ENCODE data around the gene STRBP. TPM values are rescaled to one million over a fixed set of nuclear protein-coding genes. Genes with fewer than 3 reads are reported as not detected.
"Not testable (repeated sequence)": the region's sequence is repeated elsewhere in the genome, so short reads cannot be mapped to it uniquely, and the experiment has no call there.

The STRBP gene
- total RNA-seq, 2 donors from 2014 or later, result 25.5 to 28.7 TPM

- DNase-seq, result no peak
- H3K4me1 Mint-ChIP-seq (ENCODE audit: low read depth), result peaks cover 24% of the 10 kb centered on the region
- ATAC-seq (replicated peaks in 1 of 2), result no peak
Observed at GRCh38 chr9:123255718-123256117, 12.7 kb downstream of the STRBP start.

GRCh38 chr9:123253204-123253603 is 15.2 kb downstream of the STRBP start:
- ATAC-seq (replicated peaks in 1 of 2), result no peak
- no peak overlapping the region for H3K4me3 Mint-ChIP-seq
- DNase-seq, result no peak
- no peaks in the 10 kb centered on the region for H3K27me3 Mint-ChIP-seq (ENCODE audit: low read depth)
- no peak overlapping the region for H3K27ac Mint-ChIP-seq
- H3K4me1 Mint-ChIP-seq (ENCODE audit: low read depth), result peaks cover 28% of the 10 kb centered on the region
- H3K36me3 Mint-ChIP-seq (ENCODE audit: insufficient read depth in 2 of 2), result no peaks in the 10 kb centered on the region
- no peaks in the 10 kb centered on the region for H3K9me3 Mint-ChIP-seq

More at GRCh38 chr9:123255718-123256117, 12.7 kb downstream of the STRBP start:
- no peaks in the 10 kb centered on the region for H3K36me3 Mint-ChIP-seq (ENCODE audit: insufficient read depth in 2 of 2)
- H3K27me3 Mint-ChIP-seq (ENCODE audit: low read depth), result no peaks in the 10 kb centered on the region
- no peak overlapping the region for H3K27ac Mint-ChIP-seq
- H3K4me3 Mint-ChIP-seq, result no peak overlapping the region
- H3K9me3 Mint-ChIP-seq, result no peaks in the 10 kb centered on the region

- H3K4me3 Mint-ChIP-seq, result no peak overlapping the region
- peaks cover 43% of the 10 kb centered on the region for H3K4me1 Mint-ChIP-seq (ENCODE audit: low read depth)
- DNase-seq (no peak), ATAC-seq (replicated peaks in 1 of 2) (no peak)
- no peaks in the 10 kb centered on the region for H3K27me3 Mint-ChIP-seq (ENCODE audit: low read depth)
- no peaks in the 10 kb centered on the region for H3K36me3 Mint-ChIP-seq (ENCODE audit: insufficient read depth in 2 of 2)
- no peak overlapping the region for H3K27ac Mint-ChIP-seq
- no peaks in the 10 kb centered on the region for H3K9me3 Mint-ChIP-seq
Observed at GRCh38 chr9:123251741-123252140, 16.6 kb downstream of the STRBP start.

DNA sequence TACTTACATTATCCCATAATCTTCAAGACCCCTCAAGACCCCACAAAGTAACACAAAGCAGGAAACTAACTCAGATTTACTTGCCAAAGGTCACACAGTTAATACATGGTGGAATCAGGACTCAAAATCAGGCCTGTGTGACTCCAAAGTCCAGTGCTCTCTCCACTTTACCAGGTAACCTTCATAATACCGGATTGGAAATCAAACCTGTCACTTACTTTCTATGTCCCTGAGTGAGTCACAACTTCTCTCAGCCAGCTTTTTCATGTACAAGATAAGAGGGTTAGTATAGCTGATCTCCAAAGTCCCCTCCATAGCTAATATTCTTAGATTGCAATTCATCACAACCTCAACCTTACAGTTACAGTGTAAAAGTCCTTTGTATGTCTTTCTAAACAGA is 17.1 kb downstream of the STRBP start:
- H3K27ac Mint-ChIP-seq, result no peak overlapping the region
- no peaks in the 10 kb centered on the region for H3K9me3 Mint-ChIP-seq
- peaks cover 47% of the 10 kb centered on the region for H3K4me1 Mint-ChIP-seq (ENCODE audit: low read depth)
- no peaks in the 10 kb centered on the region for H3K27me3 Mint-ChIP-seq (ENCODE audit: low read depth)
- ATAC-seq (replicated peaks in 1 of 2) (no peak), DNase-seq (no peak)
- no peaks in the 10 kb centered on the region for H3K36me3 Mint-ChIP-seq (ENCODE audit: insufficient read depth in 2 of 2)
- no peak overlapping the region for H3K4me3 Mint-ChIP-seq

DNA sequence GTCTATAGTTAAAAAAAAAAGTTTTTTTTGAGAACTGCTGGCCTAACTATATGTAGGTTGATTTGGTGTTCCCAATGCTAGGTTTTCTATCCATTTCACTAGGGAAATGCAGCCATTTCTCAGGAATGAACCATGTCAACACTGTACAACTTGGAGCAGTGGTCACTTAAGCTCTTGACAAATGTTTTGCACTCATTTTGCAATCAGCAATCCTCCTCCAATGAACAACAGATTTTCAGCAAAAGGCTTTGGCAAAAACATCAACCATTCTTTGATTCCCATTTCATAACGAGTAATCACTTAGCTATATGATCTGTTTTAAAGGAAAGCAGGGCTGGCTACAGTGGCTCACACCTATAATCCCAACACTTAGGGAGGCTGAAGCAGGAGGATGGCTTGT is 17.9 kb downstream of the STRBP start:
- Mint-ChIP-seq H3K27me3 (ENCODE audit: low read depth) (no peaks in the 10 kb centered on the region), H3K4me1 (ENCODE audit: low read depth) (peaks cover 55% of the 10 kb centered on the region), H3K9me3 (no peaks in the 10 kb centered on the region), H3K4me3 (no peak overlapping the region), H3K36me3 (ENCODE audit: insufficient read depth in 2 of 2) (no peaks in the 10 kb centered on the region), H3K27ac (no peak overlapping the region)
- DNase-seq, result no peak
- ATAC-seq (replicated peaks in 1 of 2), result no peak

- not testable (repeated sequence) for DNase-seq; H3K9me3 Mint-ChIP-seq; H3K36me3 Mint-ChIP-seq (ENCODE audit: insufficient read depth in 2 of 2); H3K4me3 Mint-ChIP-seq; ATAC-seq (replicated peaks in 1 of 2); H3K27ac Mint-ChIP-seq; H3K27me3 Mint-ChIP-seq (ENCODE audit: low read depth)
- H3K4me1 Mint-ChIP-seq (ENCODE audit: low read depth), result peaks cover 59% of the 10 kb centered on the region
Observed at GRCh38 chr9:123249162-123249561, 19.2 kb downstream of the STRBP start.

DNA sequence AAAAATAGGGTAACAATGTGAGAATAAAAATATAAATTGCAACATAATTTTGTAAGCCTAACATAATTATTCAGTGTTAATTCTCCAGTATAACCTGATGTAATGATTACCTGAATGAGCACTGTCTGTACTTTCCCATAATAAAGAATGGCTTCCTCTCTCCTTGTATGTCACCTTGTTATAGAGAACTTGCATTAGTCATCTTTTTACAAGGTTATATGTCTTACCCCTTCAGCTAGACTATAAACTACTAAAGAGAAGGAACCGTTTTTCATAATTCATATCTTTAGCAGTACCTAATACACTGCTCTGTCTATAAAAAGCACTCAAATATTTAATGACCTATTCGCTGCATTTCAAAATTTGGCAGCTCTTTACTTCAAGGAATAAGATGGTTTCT is 19.8 kb downstream of the STRBP start:
- Mint-ChIP-seq H3K4me3 (no peak overlapping the region), H3K27ac (no peak overlapping the region), H3K27me3 (ENCODE audit: low read depth) (no peaks in the 10 kb centered on the region), H3K9me3 (no peaks in the 10 kb centered on the region), H3K36me3 (ENCODE audit: insufficient read depth in 2 of 2) (no peaks in the 10 kb centered on the region), H3K4me1 (ENCODE audit: low read depth) (peaks cover 56% of the 10 kb centered on the region)
- DNase-seq (no peak), ATAC-seq (replicated peaks in 1 of 2) (peak; percentile 58 to 60)

GRCh38 chr9:123246534-123246933 is 21.9 kb downstream of the STRBP start:
- ATAC-seq (replicated peaks in 1 of 2), result no peak
- Mint-ChIP-seq H3K4me1 (ENCODE audit: low read depth) (peaks cover 49% of the 10 kb centered on the region), H3K9me3 (no peaks in the 10 kb centered on the region)

DNA sequence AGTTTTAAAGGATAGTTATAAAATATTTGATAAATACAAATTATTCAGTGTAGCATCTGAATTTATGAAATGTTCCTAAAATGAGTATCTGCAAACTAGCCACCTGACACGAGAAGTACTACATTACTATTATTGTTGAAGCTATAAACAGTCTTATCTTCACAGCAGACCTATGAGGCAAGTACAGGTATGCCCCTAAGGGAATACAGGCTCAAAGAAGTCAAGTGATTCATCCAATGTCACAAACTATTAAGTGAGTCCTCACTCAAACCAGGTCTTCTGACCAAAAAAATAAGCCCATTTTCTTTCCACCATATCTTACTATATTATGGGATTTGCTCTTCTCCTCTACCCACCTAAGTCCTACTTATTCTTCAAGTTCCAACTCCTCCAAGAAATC is 28.7 kb downstream of the STRBP start:
- Mint-ChIP-seq H3K4me1 (ENCODE audit: low read depth) (peaks cover 17% of the 10 kb centered on the region), H3K9me3 (no peaks in the 10 kb centered on the region), H3K4me3 (no peak overlapping the region), H3K36me3 (ENCODE audit: insufficient read depth in 2 of 2) (no peaks in the 10 kb centered on the region), H3K27me3 (ENCODE audit: low read depth) (no peaks in the 10 kb centered on the region), H3K27ac (no peak overlapping the region)
- DNase-seq (no peak), ATAC-seq (replicated peaks in 1 of 2) (no peak)

More at GRCh38 chr9:123246534-123246933, 21.9 kb downstream of the STRBP start:
- Mint-ChIP-seq H3K4me3 (no peak overlapping the region), H3K36me3 (ENCODE audit: insufficient read depth in 2 of 2) (no peaks in the 10 kb centered on the region), H3K27me3 (ENCODE audit: low read depth) (no peaks in the 10 kb centered on the region), H3K27ac (no peak overlapping the region)
- DNase-seq, result no peak

- H3K4me1 Mint-ChIP-seq (ENCODE audit: low read depth), result peaks cover 22% of the 10 kb centered on the region
- H3K27me3 Mint-ChIP-seq (ENCODE audit: low read depth), result no peaks in the 10 kb centered on the region
- no peaks in the 10 kb centered on the region for H3K36me3 Mint-ChIP-seq (ENCODE audit: insufficient read depth in 2 of 2)
- H3K9me3 Mint-ChIP-seq, result no peaks in the 10 kb centered on the region
- H3K4me3 Mint-ChIP-seq, result no peak overlapping the region
- no peak for DNase-seq
- no peak overlapping the region for H3K27ac Mint-ChIP-seq
- no peak for ATAC-seq (replicated peaks in 1 of 2)
Observed at GRCh38 chr9:123238365-123238764, 30.0 kb downstream of the STRBP start.

- H3K27ac Mint-ChIP-seq, result no peak overlapping the region
- H3K27me3 Mint-ChIP-seq (ENCODE audit: low read depth), result no peaks in the 10 kb centered on the region
- peaks cover 22% of the 10 kb centered on the region for H3K4me1 Mint-ChIP-seq (ENCODE audit: low read depth)
- no peaks in the 10 kb centered on the region for H3K9me3 Mint-ChIP-seq
- DNase-seq (no peak), ATAC-seq (replicated peaks in 1 of 2) (no peak)
- no peak overlapping the region for H3K4me3 Mint-ChIP-seq
- H3K36me3 Mint-ChIP-seq (ENCODE audit: insufficient read depth in 2 of 2), result no peaks in the 10 kb centered on the region
Observed at GRCh38 chr9:123237220-123237619, 31.2 kb downstream of the STRBP start.

- peaks cover 22% of the 10 kb centered on the region for H3K4me1 Mint-ChIP-seq (ENCODE audit: low read depth)
- H3K4me3 Mint-ChIP-seq, result no peak overlapping the region
- no peak overlapping the region for H3K27ac Mint-ChIP-seq
- H3K9me3 Mint-ChIP-seq, result no peaks in the 10 kb centered on the region
- ATAC-seq (replicated peaks in 1 of 2) (no peak), DNase-seq (no peak)
- no peaks in the 10 kb centered on the region for H3K36me3 Mint-ChIP-seq (ENCODE audit: insufficient read depth in 2 of 2)
- H3K27me3 Mint-ChIP-seq (ENCODE audit: low read depth), result no peaks in the 10 kb centered on the region
Observed at GRCh38 chr9:123235448-123235847, 32.9 kb downstream of the STRBP start.

GRCh38 chr9:123234853-123235252 is 33.5 kb downstream of the STRBP start:
- no peak overlapping the region for H3K4me3 Mint-ChIP-seq
- ATAC-seq (replicated peaks in 1 of 2) (no peak), DNase-seq (no peak)
- H3K36me3 Mint-ChIP-seq (ENCODE audit: insufficient read depth in 2 of 2), result no peaks in the 10 kb centered on the region
- H3K27me3 Mint-ChIP-seq (ENCODE audit: low read depth), result no peaks in the 10 kb centered on the region
- H3K27ac Mint-ChIP-seq, result no peak overlapping the region
- peaks cover 22% of the 10 kb centered on the region for H3K4me1 Mint-ChIP-seq (ENCODE audit: low read depth)
- H3K9me3 Mint-ChIP-seq, result no peaks in the 10 kb centered on the region

GRCh38 chr9:123232332-123232731 is 36.1 kb downstream of the STRBP start:
- DNase-seq (no peak), ATAC-seq (replicated peaks in 1 of 2) (no peak)
- no peak overlapping the region for H3K27ac Mint-ChIP-seq
- H3K27me3 Mint-ChIP-seq (ENCODE audit: low read depth), result no peaks in the 10 kb centered on the region
- peaks cover 16% of the 10 kb centered on the region for H3K4me1 Mint-ChIP-seq (ENCODE audit: low read depth)
- H3K9me3 Mint-ChIP-seq, result no peaks in the 10 kb centered on the region
- H3K36me3 Mint-ChIP-seq (ENCODE audit: insufficient read depth in 2 of 2), result no peaks in the 10 kb centered on the region
- H3K4me3 Mint-ChIP-seq, result no peak overlapping the region

Data from activated T-cell treated with anti-CD3 and anti-CD28 coated beads, Interleukin-2, amount 50 U/mL, for 72 hours (primary cell).